GM21723 (cell line): ENCODE measurements around the gene APEH.
"Not testable (repeated sequence)": the region's sequence is repeated elsewhere in the genome, so short reads cannot be mapped to it uniquely, and the experiment has no call there.

Experiments
- ATAC-seq: cut with Tn5 transposase; IDR thresholded peaks from one replicate; pipeline ENCODE4 v1.9.1; 2021; ENCODE audit warnings: mild to moderate bottlenecking, moderate library complexity; ENCODE audit not compliant: unreplicated experiment

The APEH gene

GRCh38 chr3:49667701-49668413 lies 6.3 kb upstream of the APEH start:
- ATAC-seq: no peak

- ATAC-seq: no peak
Measured at GRCh38 chr3:49668414-49668797, 5.7 kb upstream of the APEH start.

- ATAC-seq: no peak
Measured at GRCh38 chr3:49668861-49669260, 5.3 kb upstream of the APEH start.

DNA sequence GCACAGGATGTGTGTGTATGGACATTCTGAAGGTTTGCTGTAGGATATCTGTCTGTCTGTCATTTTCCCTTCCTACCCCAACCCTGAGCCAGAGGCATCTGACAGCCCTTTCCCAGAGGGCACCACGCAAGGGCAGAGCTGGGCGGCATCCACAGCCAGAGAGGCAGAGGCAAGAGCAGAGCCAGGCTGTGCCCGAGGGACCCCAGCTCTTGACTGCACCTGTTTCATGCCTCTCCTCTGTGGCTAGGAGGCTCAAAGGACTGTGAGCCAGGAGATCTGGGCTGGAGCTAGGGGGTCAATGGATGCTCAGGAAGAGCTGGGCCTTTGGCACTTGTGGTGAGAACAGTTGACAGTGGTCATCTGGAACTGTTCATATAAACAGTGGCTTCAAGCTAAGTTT lies 4.8 kb upstream of the APEH start:
- no peak for ATAC-seq

DNA sequence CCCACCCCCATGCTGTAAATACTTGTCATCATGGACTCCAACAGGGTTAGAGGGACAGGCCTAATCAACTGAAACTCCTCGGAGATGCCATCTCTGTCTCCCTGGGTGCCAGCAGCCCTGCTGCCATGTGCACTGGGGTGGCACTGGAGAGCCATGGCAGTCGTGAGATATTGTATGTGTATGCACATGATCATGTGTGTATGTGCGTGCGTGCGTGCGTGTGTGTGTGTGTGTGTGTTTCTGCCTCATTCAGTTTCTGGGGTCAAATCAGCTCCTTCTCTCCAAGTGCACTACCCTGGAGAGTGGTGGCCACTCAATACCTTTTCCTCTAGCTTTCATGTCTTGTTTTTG lies 3.2 kb upstream of the APEH start:
- ATAC-seq: no peak

GRCh38 chr3:49671291-49672288 lies 2.6 kb upstream of the APEH start:
- ATAC-seq: no peak

- no peak for ATAC-seq
Measured at GRCh38 chr3:49673121-49673714, 933 bp upstream of the APEH start.

DNA sequence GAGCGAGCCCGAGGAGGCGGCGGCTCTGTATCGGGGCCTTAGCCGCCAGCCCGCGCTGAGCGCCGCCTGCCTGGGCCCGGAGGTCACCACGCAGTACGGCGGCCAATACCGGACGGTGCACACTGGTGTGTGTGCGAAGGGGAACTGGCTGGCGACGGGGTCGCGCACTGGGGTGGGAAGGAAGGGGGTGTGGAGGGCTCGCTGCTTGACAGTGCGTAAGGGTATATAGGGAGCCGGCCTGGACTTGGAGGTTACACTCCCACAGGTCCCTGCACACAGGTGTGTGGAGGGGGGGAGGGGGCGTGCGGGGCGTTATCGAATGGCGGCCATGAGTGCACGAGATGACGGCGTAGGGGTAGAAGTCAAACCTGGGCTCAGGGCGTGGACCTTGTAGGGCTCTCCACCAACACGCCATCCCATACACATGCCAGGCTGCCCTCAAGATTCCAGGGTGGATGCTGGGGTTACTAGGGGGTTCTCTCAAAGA lies 389 bp downstream of the APEH start:
- ATAC-seq: peak; percentile 24

DNA sequence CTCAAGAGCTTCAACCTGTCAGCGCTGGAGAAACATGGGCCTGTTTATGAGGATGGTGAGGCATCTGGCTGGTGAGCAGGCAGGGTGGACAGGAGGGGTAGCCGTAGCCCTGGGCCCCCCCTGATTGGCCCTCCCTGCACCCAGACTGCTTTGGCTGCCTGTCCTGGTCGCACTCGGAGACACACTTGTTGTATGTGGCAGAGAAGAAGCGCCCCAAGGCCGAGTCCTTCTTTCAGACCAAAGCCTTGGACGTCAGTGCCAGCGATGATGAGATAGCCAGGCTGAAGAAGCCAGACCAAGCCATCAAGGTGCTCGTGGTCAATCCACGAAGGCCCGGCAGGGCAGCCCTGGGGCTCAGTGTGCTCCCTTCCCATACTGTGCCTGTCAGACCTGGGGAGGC lies 1.8 kb downstream of the APEH start:
- ATAC-seq: no peak

DNA sequence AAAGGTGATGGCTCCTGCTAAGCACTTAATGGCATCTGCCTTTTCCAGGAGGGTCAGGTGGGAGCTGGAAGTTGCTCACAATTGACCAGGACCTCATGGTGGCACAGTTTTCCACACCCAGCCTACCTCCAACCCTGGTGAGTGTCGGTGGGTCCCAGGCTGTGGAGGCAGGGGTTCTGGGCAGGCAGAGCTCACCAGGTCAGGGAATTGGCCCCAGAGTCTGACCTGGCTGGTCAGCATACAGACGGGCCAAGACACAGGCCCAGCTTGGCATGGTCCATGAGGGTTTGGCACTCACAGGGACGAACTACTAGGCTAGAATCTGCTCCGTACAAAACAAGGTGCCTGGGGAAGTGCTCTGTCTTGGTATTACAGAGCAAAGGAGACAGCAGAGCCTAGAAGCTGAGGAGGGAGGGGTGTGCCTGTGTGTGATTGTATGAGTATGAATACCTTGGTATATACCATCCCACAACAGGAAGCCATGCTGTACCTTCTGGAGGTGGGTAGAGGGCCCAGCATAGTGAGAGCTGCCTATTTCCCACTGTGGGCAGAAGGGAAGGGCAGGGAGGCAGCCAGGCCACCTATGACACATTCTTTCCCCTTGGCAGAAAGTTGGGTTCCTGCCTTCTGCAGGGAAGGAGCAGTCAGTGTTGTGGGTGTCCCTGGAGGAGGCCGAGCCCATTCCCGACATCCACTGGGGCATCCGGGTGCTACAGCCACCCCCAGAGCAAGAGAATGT lies 6.5 kb downstream of the APEH start:
- ATAC-seq: no peak

- no peak for ATAC-seq
Measured at GRCh38 chr3:49681232-49681522, 7.0 kb downstream of the APEH start.

DNA sequence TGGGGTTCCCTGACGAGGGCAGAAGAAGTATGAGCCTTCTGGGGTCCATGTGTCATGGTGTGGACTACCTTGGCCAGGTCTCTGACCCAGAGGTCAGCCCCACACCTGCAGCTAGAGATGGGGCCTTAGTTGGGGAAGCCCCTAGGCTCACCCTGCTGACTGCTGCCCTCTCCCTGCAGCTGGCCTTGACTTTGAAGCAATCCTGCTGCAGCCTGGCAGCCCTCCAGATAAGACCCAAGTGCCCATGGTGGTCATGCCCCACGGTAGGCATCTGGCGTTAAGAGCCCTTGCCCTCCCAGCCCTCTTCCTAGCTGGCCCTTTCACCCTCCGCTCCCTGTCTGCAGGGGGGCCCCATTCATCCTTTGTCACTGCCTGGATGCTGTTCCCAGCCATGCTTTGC lies 7.4 kb downstream of the APEH start:
- no peak for ATAC-seq

- ATAC-seq: no peak
Measured at GRCh38 chr3:49683162-49683561, 9.0 kb downstream of the APEH start.

- not testable (repeated sequence) for ATAC-seq
Measured at GRCh38 chr3:49684453-49684852, 10.3 kb downstream of the APEH start.

DNA sequence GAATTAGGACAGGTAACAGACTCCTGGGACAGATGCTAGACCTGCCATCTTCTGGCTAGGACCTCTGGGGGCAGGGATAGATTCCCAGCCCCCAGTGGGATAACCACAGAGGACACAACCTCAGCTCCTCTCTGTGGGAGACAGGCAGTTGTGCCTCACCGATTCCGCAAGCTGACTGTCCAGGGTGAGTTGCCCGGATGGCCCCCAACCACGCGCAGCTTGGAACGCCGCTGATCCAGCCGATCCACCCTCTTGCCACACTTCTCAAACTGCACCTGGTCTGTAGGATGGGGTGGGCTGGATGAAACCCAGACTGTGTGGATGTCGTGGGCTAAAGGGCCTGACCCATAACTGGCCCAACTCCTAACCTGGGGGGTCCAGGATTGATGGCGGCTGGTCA lies 11.0 kb downstream of the APEH start:
- ATAC-seq: not testable (repeated sequence)

GRCh38 chr3:49685846-49686245 lies 11.7 kb downstream of the APEH start:
- not testable (repeated sequence) for ATAC-seq

- not testable (repeated sequence) for ATAC-seq
Measured at GRCh38 chr3:49686346-49686745, 12.2 kb downstream of the APEH start.

DNA sequence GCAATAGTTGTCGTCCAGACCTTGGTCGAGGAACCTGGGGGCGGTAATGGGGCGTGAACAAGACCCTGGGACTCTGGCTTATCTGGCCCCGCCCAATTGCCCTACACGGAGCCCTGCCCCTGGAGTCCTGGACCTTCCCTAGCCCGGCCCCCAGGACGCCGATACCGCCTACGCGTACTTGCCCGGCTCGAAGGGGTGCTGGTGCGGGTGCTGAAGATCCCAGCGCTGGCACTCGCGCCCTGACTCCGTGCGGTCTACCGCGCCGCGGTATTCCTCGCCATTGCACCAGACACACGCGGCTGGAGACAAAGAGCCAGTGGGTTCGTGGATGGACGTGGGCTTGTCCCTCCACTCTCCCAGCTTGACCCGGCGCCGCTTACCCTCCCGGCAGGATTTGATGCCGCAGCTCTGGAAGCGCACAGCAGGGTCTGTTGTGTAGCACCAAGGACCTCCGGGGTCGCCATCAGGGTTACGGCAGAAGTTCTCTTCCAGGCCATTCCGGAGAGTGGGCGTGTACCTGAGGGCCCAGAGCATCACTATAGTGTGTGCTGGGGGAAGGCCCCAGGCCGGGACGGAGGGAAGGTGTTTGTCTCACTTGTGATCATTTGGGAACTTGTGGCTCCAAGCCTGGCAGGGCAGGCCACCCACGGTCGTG lies 12.7 kb downstream of the APEH start:
- not testable (repeated sequence) for ATAC-seq

- not testable (repeated sequence) for ATAC-seq
Measured at GRCh38 chr3:49687424-49687795, 13.3 kb downstream of the APEH start.

DNA sequence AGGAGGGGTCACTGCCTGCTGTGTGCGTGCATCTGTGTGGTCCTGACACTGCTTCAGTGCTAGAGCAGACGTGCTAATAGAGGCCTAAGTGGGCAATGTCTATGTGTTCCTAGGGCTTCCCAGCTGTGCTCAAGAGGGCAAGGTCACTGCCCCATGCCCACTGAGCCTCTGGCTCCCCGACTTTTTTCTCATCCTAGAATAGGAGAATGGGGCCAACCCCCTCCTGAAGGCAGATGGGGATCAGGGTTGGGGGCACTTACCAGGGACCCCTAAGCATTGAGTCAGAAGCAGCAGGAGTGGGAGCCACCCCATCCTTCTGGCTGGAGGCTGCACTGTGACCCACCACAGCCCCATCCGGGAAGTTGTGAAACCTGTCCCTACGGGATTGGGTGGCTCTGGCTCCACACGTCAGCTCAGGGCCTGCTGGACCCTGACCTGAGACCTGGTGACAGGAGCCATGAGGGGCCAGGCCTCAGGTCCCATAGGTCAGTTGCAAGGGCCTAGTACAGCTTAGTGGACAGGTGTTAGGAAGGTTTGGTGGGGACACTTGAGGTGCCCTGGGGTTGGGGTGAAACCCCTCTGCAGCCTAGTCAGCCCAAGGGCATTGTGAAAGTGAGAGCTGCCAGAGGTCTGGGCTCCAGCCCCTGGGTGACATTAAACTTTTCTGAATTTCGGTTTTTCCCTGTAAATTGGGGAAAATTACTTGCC lies 14.3 kb downstream of the APEH start:
- peak; percentile 13 for ATAC-seq
